Measurements from ENCODE around the gene PHF10.
A peak's percentile ranks its signal among the peaks of the same experiment; 100 is the strongest.

Gene PHF10

GRCh38 chr6:169678342-169678741 lies 46.0 kb downstream of the PHF10 start:
- no peak for DNase-seq (ENCODE audit: low read depth in 4 of 4, low spot score in 1 of 4)

GRCh38 chr6:169677096-169677495 lies 47.2 kb downstream of the PHF10 start:
- DNase-seq (ENCODE audit: low read depth in 4 of 4, low spot score in 1 of 4), result no peak

GRCh38 chr6:169675011-169675410 lies 49.3 kb downstream of the PHF10 start:
- DNase-seq (ENCODE audit: low read depth in 4 of 4, low spot score in 1 of 4), result no peak

GRCh38 chr6:169671563-169671962 lies 52.7 kb downstream of the PHF10 start:
- DNase-seq (ENCODE audit: low read depth in 4 of 4, low spot score in 1 of 4), result no peak

GRCh38 chr6:169669889-169670288 lies 54.4 kb downstream of the PHF10 start:
- DNase-seq (ENCODE audit: low read depth in 4 of 4, low spot score in 1 of 4), result no peak

GRCh38 chr6:169669147-169669546 lies 55.2 kb downstream of the PHF10 start:
- no peak for DNase-seq (ENCODE audit: low read depth in 4 of 4, low spot score in 1 of 4)

GRCh38 chr6:169668203-169668847 lies 56.0 kb downstream of the PHF10 start:
- no peak for DNase-seq (ENCODE audit: low read depth in 4 of 4, low spot score in 1 of 4)

GRCh38 chr6:169667716-169668115 lies 56.6 kb downstream of the PHF10 start:
- no peak for DNase-seq (ENCODE audit: low read depth in 4 of 4, low spot score in 1 of 4)

- DNase-seq (ENCODE audit: low read depth in 4 of 4, low spot score in 1 of 4), result no peak
Measured at GRCh38 chr6:169666441-169666840, 57.9 kb downstream of the PHF10 start.

- DNase-seq (ENCODE audit: low read depth in 4 of 4, low spot score in 1 of 4), result no peak
Measured at GRCh38 chr6:169665289-169665688, 59.0 kb downstream of the PHF10 start.

- no peak for DNase-seq (ENCODE audit: low read depth in 4 of 4, low spot score in 1 of 4)
Measured at GRCh38 chr6:169664227-169664626, 60.1 kb downstream of the PHF10 start.

GRCh38 chr6:169663468-169663867 lies 60.8 kb downstream of the PHF10 start:
- DNase-seq (ENCODE audit: low read depth in 4 of 4, low spot score in 1 of 4), result no peak

GRCh38 chr6:169661391-169661756 lies 62.9 kb downstream of the PHF10 start:
- no peak for DNase-seq (ENCODE audit: low read depth in 4 of 4, low spot score in 1 of 4)

GRCh38 chr6:169660751-169661390 lies 63.4 kb downstream of the PHF10 start:
- DNase-seq (ENCODE audit: low read depth in 4 of 4, low spot score in 1 of 4), result no peak

- DNase-seq (ENCODE audit: low read depth in 4 of 4, low spot score in 1 of 4), result no peak
Measured at GRCh38 chr6:169659820-169660610, 64.3 kb downstream of the PHF10 start.

- no peak for DNase-seq (ENCODE audit: low read depth in 4 of 4, low spot score in 1 of 4)
Measured at GRCh38 chr6:169657284-169657610, 67.1 kb downstream of the PHF10 start.

- DNase-seq (ENCODE audit: low read depth in 4 of 4, low spot score in 1 of 4), result no peak
Measured at GRCh38 chr6:169656546-169657283, 67.6 kb downstream of the PHF10 start.

- DNase-seq (ENCODE audit: low read depth in 4 of 4, low spot score in 1 of 4), result peak; percentile 13 to 33 (median 18)
Measured at GRCh38 chr6:169654598-169655391, 69.5 kb downstream of the PHF10 start.

All from stimulated activated CD4-positive, alpha-beta T cell treated with anti-CD3 and anti-CD28 coated beads, Interleukin-1b, Interleukin-23, amount 100 ng/mL, for 24 hours (primary cell).